Adipocyte (in vitro differentiated cells): ENCODE results near the gene S100A12.

Experiments used
- DNase-seq: peaks from one replicate; pipeline ENCODE4 v3.0.0-alpha.2; 2015; ENCODE audit warnings: low read depth
- H3K27me3 ChIP-seq: replicated peaks from 2 replicates; pipeline ENCODE4 v1.7.0; 2013; ENCODE audit warnings: mild to moderate bottlenecking, low read length, moderate library complexity; ENCODE audit not compliant: control insufficient read depth, insufficient read depth
- H3K36me3 ChIP-seq: 2 replicates; pipeline ENCODE4 v1.7.0; 2013; ENCODE audit warnings: low read length, mild to moderate bottlenecking, moderate library complexity; ENCODE audit not compliant: control insufficient read depth, insufficient read depth, severe bottlenecking
- H3K4me1 ChIP-seq: 2 replicates; pipeline ENCODE4 v1.7.0; 2013; ENCODE audit warnings: mild to moderate bottlenecking, low read length, moderate library complexity; ENCODE audit not compliant: control insufficient read depth, insufficient read depth
- H3K4me3 ChIP-seq: 2 replicates; pipeline ENCODE4 v1.7.0; 2013; ENCODE audit warnings: mild to moderate bottlenecking, low read length, moderate library complexity
- H3K9ac ChIP-seq: 2 replicates; pipeline ENCODE4 v1.7.0; 2013; ENCODE audit warnings: mild to moderate bottlenecking, low read length, moderate library complexity
- H3K9me3 ChIP-seq: 2 replicates; pipeline ENCODE4 v1.7.0; 2013; ENCODE audit warnings: mild to moderate bottlenecking, low read length, moderate library complexity; ENCODE audit not compliant: control insufficient read depth

The S100A12 gene

DNA sequence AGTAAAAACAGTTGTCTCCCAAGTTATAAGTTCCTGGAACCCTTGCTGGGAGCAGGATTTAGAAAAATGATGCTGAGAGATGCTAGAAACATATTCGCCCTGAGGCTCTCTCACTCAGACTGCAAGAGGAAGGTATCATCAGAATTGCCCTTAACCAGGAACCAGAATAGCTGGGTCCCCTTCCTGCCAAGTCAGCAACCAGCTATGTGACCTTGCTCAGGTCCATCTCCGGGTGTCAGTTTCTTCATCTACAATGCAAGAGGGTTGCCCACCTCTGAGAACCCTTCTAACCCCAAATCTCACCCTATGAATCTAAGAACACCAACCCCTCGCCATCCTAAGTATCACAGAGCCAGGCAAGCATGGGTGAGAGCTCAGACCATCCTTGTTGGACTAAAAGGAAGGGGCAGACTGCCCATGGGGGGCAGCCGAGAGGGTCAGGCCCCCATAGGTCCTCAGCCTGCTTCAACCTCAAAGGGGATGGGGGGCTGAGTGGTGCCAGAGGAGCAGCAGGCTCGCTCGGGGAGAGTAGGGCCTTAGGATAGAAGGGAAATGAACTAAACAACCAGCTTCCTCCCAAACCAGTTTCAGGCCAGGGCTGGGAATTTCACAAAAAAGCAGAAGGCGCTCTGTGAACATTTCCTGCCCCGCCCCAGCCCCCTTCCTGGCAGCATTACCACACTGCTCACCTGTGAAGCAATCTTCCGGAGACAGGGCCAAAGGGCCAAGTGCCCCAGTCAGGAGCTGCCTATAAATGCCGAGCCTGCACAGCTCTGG is 18.2 kb downstream of the S100A12 start:
- Histone ChIP-seq H3K4me3 (no peak overlapping the region), H3K9me3 (peaks cover 3% of the 10 kb centered on the region)
- no peak for DNase-seq

GRCh38 chr1:153356392-153357075 is 18.9 kb downstream of the S100A12 start:
- Histone ChIP-seq H3K9ac (no peak overlapping the region), H3K4me3 (no peak overlapping the region), H3K27me3 (peaks cover 52% of the 10 kb centered on the region), H3K36me3 (no peaks in the 10 kb centered on the region), H3K9me3 (peaks cover 3% of the 10 kb centered on the region), H3K4me1 (no peaks in the 10 kb centered on the region)
- no peak for DNase-seq

More for the DNA sequence above, 18.2 kb downstream of the S100A12 start:
- Histone ChIP-seq H3K36me3 (no peaks in the 10 kb centered on the region), H3K4me1 (no peaks in the 10 kb centered on the region), H3K27me3 (peaks cover 52% of the 10 kb centered on the region), H3K9ac (no peak overlapping the region)

- Histone ChIP-seq H3K4me1 (no peaks in the 10 kb centered on the region), H3K9ac (no peak overlapping the region), H3K27me3 (peaks cover 61% of the 10 kb centered on the region), H3K36me3 (no peaks in the 10 kb centered on the region), H3K4me3 (no peak overlapping the region), H3K9me3 (peaks cover 3% of the 10 kb centered on the region)
- peak; percentile 38 for DNase-seq
These were observed 19.9 kb downstream of the S100A12 start for GRCh38 chr1:153355445-153356071.

- Histone ChIP-seq H3K36me3 (no peaks in the 10 kb centered on the region), H3K4me3 (no peak overlapping the region), H3K9me3 (peaks cover 3% of the 10 kb centered on the region), H3K9ac (no peak overlapping the region), H3K27me3 (peaks cover 62% of the 10 kb centered on the region), H3K4me1 (no peaks in the 10 kb centered on the region)
- no peak for DNase-seq
These were observed 20.8 kb downstream of the S100A12 start for GRCh38 chr1:153354515-153355193.

- Histone ChIP-seq H3K4me1 (no peaks in the 10 kb centered on the region), H3K4me3 (no peak overlapping the region), H3K36me3 (no peaks in the 10 kb centered on the region), H3K9me3 (peaks cover 3% of the 10 kb centered on the region), H3K27me3 (peaks cover 71% of the 10 kb centered on the region), H3K9ac (no peak overlapping the region)
- no peak for DNase-seq
These were observed 22.0 kb downstream of the S100A12 start for GRCh38 chr1:153353226-153353947.

DNA sequence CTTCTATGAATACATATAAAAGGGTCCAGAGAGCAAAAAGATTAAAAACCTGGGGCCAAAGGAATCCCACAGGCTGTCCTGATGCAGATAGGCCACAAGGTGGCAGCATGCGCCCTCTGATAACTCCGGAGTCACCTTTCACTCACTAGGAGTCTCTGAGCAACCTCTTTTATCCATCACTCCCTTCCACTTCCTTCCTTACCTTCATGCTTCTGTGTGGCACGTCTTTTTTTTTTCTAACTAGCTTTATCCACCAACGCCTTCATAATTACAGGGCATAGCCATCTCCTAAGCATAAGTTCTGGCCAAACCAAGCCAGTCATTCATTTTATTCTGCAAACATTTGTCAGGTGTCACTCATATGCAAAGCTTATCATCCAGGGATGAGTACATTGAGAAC is 22.9 kb downstream of the S100A12 start:
- Histone ChIP-seq H3K9me3 (peaks cover 3% of the 10 kb centered on the region), H3K36me3 (no peaks in the 10 kb centered on the region), H3K27me3 (peaks cover 75% of the 10 kb centered on the region), H3K4me3 (no peak overlapping the region), H3K4me1 (no peaks in the 10 kb centered on the region), H3K9ac (no peak overlapping the region)
- DNase-seq: peak; percentile 88

DNA sequence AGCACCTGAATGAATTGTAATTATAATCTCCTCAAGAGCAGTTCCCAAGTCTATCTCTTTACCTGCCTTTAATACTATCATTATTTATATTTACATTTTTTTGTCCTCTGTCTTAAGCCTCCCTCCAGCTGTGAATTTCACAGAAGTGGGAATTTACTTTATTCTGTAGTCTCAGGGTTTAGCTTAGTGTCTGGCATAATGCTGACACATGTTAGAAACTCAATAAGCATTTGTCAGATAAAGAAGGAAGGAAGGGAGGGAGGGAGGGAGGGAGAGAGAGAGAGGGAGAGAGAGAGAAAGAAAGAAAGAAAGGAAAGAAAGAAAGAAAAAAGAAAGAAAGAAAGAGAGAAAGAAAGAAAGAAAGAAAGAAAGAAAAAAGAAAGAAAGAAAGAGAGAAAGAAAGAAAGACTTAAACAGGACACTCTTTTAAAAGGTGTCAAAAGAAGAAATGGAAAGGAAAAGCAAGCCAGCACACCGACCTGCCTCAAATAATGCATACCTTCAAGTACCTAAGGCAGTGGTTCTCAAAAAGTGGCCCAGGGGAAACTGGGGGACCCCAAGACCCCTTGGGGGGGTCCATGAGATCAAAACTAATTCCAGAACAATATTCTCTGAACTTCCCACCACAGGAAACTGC is 25.0 kb downstream of the S100A12 start:
- Histone ChIP-seq H3K4me3 (no peak overlapping the region), H3K9ac (no peak overlapping the region), H3K4me1 (no peaks in the 10 kb centered on the region), H3K27me3 (peaks cover 77% of the 10 kb centered on the region), H3K9me3 (peaks cover under 1% of the 10 kb centered on the region), H3K36me3 (no peaks in the 10 kb centered on the region)
- DNase-seq: no peak

- H3K4me1 ChIP-seq: no peaks in the 10 kb centered on the region
- H3K27me3 ChIP-seq: peaks cover 71% of the 10 kb centered on the region
- DNase-seq: no peak
- no peak overlapping the region for H3K4me3 ChIP-seq
- no peaks in the 10 kb centered on the region for H3K9me3 ChIP-seq
- H3K36me3 ChIP-seq: no peaks in the 10 kb centered on the region
- H3K9ac ChIP-seq: no peak overlapping the region
These were observed 25.8 kb downstream of the S100A12 start for GRCh38 chr1:153349363-153350320.

- Histone ChIP-seq H3K4me3 (no peak within 1 kb of the TSS), H3K36me3 (no peaks in the 10 kb centered on the region), H3K9me3 (no peaks in the 10 kb centered on the region), H3K27me3 (peaks cover 71% of the 10 kb centered on the region), H3K4me1 (no peaks in the 10 kb centered on the region), H3K9ac (no peak within 1 kb of the TSS)
- no peak for DNase-seq
These were observed 26.7 kb downstream of the S100A12 start, which contains the start of gene PGLYRP4 for GRCh38 chr1:153348511-153349362. TSS of gene PGLYRP4 (minus strand) at chr1:153348841. CDS start at chr1:153347932, 909 bp downstream.
